Stimulated activated CD4-positive, alpha-beta T cell treated with anti-CD3 and anti-CD28 coated beads, Interleukin-2, amount 100 ng/mL, for 48 hours (primary cell): ENCODE data around the gene FOXF2.
"Not testable (repeated sequence)": the region's sequence is repeated elsewhere in the genome, so short reads cannot be mapped to it uniquely, and the experiment has no call there.

ENCODE experiments used
- DNase-seq, 2 donors: peaks; one replicate each; pipeline ENCODE4 v3.0.0-alpha.2; 2020

Gene FOXF2

GRCh38 chr6:1389369-1390132, at the start of gene FOXF2:
TSS of gene FOXF2 (plus strand) at chr6:1389576. CDS start at chr6:1389948, 372 bp downstream.
- no peak for DNase-seq

- DNase-seq = no peak
Observed at GRCh38 chr6:1346101-1346500, 43.3 kb upstream of the FOXF2 start.

- DNase-seq = no peak
Observed at GRCh38 chr6:1346558-1347091, 42.8 kb upstream of the FOXF2 start.

DNA sequence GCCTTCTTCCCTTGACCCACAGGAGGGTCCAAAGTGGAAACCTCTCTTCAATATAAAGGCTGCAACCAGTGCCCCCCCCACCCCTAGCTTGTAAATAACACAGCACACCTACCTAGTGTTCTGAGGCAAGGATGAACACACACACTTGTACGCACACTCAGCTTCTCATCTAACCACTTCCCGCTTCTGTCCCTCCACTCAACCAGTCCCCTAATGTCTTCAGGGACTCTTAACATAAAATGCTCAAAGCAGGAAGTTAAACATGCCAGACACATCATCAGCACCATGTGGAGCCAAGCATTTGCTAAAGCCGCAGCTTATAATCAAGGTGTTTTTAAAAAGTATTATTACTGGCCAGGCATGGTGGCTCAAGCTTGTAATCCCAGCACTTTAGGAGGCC, 42.2 kb upstream of the FOXF2 start:
- DNase-seq = no peak

GRCh38 chr6:1348675-1349074, 40.7 kb upstream of the FOXF2 start:
- no peak for DNase-seq

DNA sequence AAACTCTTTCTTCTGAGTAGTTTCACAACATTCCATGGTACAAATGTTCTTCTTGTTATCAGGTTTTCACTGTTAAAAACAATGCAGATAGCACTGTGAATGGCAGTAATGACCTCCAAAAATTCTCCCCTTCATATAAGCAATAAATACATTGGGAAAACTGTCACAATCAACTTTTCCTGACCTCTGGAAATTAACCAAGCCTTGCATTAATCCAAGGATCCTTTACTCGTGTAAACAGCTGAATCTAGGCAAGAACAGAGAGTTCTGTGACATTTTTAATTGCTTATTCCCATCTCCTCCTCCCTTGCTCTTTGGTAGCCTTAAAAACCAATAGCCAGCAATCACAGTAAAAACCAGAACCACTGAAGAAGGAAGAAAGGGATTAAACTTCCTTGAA, 39.7 kb upstream of the FOXF2 start:
- no peak for DNase-seq

DNA sequence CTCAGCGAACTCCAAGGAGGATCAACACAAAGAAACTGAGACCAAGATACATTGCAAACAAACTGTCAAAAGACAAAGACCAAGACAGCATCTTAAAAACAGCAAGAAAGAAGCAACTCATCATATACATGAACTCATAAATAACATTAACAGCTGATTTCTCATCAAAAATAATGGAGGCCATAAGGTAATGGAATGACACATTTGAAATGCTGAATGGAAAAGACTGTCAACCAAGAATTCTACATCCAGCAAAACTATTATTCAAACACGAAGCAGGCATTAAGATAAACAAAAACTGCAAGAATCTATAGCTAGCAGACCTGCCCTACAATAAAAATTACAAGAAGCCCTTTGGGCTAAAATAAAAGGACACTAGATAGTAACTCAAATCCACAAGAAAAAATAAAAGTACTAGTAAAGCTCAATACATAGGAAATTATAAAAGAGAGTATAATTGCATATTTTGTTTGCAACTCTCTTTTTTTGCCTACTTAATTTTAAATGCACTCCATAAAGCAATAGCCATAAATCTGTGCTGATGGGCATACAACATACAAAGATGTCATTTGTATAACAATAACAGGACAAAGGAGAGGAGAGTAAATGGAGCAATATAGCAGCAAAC, 37.9 kb upstream of the FOXF2 start:
- DNase-seq = no peak

DNA sequence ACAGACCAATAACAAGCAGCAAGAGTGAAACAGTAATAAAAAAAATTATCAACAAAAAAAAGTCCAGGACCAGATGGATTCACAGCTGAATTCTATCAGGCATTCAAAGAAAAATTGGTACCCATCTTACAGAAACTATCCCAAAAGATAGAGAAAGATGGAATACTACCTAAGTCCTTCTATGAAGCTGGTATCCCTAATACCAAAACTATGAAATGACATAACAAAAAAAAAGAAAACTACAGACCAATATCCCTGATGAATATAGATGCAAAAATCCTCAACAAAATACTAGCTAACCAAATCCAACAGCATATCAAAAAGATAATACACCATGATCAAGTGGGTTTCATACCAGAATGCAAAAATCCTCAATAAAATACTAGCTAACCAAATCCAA, 34.3 kb upstream of the FOXF2 start:
- not testable (repeated sequence) for DNase-seq

DNA sequence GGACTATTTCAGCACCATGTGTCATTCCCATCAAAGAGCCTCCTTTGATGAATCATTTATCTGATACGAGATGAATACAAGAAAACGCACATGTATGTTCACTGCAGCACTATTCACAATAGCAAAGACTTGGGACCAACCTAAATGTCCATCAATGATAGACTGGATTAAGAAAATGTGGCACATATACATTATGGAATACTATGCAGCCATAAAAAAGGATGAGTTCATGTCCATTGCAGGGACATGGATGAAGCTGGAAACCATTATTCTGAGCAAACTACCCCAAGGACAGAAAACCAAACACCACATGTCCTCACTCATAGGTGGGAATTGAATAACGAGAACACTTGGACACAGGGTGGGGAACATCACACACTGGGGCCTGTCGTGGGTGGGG, 27.7 kb upstream of the FOXF2 start:
- not testable (repeated sequence) for DNase-seq

GRCh38 chr6:1362643-1363042, 26.7 kb upstream of the FOXF2 start:
- DNase-seq = no peak

GRCh38 chr6:1363298-1363697, 26.1 kb upstream of the FOXF2 start:
- DNase-seq = no peak

DNA sequence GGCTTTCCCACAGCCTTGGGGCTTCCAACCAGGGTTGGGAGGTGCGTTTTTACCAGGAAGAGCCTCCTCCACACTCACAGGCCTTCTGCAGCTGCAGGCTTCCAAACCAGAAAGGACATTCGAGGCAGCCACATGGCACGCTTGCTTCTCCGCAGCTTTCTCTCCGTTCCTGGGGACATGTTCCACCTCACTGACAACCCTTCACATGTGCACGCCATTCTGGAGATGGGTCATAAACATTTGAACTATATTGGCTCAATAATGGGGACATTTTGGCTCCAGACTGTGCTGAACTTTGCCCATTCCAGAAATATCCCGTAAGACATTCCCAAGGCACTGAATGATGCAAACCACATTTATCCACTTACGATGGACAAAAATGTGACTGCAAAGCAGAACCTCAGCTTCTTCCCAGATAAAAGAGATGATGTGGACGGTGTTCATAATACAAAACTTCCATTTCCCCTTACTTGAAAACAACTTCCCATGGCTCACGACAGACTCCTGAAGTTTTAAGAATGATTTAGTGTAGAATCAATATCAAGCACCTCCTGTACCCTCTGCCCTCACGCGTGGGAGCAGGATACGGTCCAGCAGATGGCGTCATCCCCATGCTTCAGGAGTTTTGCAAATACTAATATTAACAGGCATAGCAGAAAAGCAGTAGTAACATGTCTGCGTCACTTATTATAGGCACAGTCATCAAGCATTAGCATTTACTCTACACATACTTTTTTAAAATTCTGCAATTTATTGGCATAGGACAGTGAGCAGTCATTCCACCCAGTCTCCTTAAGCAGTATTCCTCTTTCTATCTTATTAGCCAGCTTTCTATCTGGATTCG, 25.4 kb upstream of the FOXF2 start:
- DNase-seq = no peak

- no peak for DNase-seq
Observed at GRCh38 chr6:1364791-1365190, 24.6 kb upstream of the FOXF2 start.

DNA sequence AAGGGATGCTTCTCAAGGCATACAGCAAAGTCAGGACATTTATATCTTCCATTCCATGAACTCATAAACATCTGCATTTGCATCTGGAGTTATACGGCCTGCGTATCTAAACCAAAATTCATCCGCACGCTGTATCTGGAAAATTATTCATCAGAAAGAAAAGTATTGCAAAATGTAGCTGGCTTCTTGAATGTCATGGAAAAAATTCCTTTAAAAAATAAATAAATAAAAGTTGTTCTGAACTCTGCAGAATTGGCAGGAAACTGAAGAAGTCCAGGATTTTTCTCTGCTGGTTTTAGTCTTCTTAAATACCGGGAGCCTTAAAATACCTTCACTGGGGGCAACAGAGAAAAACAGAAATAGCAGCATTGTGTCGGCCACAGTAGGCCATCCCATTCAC, 23.7 kb upstream of the FOXF2 start:
- no peak for DNase-seq

DNA sequence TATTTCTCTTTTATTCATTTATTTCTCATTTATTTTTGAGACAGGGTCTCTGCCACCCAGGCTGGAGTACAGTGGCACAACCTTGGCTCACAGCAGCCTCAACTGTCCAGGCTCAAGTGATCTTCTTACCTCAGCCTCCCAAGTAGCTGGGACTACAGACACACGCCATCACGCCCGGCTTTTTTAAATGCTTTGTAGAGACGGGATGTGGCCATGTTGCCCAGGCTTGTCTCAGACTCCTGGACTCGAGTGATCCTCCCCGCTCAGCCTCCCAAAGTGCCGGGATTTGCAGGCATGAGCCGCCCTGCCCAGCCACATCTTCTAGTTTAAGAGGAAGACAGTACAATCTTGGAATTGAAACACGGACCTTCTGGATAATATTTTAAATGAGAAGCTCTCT, 21.6 kb upstream of the FOXF2 start:
- no peak for DNase-seq

DNA sequence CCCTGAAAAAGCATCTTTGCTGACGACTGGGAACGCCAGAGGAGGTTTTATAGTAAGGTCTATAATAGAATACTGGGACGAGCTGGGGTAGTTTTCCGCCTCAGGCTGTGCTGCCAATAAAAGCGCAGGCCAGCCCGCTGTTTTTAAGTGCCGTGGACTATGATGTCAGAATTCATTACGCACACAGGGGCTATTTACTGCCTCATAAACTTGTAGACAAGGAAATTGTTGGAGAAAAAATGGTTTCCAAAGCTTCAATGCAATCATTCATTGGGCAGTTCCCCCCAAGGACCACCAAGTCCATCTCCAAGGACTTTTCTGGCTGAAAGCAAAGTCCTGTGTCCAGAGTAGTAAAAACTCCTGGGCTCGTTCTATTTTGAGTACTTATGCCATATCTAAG, 20.4 kb upstream of the FOXF2 start:
- no peak for DNase-seq

- not testable (repeated sequence) for DNase-seq
Observed at GRCh38 chr6:1369695-1370094, 19.7 kb upstream of the FOXF2 start.

DNA sequence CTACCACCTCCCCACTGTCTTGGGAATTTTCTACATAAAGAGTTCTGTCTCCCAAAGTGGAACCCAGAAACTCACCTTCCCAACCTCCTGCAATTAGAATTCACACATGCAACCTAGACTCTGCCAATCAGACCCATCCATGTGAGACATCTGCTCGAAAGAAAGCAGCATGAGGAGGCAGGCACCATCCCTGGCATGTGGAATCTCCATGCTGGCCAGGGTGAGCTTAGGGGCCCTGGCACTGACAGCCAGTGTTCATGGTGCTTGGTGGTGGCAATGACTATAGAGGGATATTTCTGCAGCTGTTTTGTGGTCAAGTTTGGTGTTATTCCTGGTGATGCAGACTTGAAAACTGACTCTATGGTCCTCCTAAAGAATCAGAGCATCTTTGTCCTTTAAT, 17.4 kb upstream of the FOXF2 start:
- DNase-seq = no peak

GRCh38 chr6:1372690-1373089, 16.7 kb upstream of the FOXF2 start:
- no peak for DNase-seq

DNA sequence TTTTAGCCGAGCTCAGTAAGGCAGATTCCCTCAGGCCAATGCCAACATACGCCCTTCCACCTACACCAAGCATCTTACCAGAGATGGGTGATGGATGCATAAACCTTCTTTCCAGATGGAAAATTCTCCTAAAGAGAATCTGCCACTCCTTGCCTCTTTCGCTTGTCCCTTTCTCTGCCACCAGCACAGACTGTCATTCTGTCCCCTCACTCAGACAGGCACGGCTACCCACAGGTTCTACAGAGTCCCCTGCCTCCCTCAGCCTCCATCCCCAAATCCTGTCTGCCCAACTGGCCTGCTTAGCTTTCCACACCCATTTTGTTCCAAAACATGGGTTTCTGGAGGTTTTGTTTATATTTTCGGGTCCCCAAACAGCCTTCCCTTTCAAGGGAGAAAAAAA, 12.7 kb upstream of the FOXF2 start:
- DNase-seq = no peak

- no peak for DNase-seq
Observed at GRCh38 chr6:1377526-1377925, 11.8 kb upstream of the FOXF2 start.

DNA sequence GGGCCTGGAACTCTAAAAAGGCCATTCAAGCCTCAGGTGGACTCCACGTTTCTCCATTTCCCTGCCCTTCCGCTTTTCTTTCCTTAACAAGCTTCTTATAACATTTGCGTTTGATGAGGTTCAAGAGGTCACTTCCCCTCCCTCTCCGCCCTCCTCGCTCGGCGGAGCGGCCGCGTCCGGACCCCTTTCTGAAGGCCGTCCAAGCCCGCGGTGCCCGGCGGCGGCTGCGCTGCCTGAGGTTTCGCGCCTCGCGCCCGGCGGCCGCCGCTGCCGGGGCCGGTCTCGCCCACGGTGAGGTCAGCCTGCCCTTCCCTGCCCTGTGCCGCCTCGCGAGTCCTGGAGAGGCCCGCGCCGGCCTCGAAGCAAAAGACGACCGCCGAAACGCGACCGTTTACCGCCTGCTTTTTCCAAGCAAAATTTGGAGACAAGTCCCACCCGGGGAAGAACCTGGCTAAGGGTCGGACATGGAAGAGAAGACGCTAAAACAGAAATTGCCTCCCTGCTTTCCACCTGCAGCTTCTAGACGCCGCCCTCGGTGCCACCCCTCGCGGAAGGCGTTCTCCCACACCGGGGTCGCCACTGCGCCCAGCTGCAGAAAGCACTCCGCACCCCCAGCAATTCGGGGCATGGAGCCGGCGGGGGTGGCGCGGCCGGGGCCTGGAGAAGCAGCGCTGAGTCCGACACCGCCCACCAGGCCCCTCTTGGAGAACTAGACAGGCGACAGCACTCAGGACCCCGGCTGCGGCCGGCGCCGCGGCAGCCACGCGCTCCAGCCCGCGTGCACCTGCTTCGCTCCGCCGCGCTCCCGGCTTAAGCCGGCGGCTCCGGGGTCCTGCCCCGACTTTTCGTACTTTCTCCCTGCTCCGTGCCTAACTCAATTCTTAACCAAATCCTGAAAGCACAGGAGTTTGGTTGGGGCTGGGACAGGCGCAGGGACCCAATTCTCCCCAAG, 11.0 kb upstream of the FOXF2 start:
- DNase-seq = no peak
